Measurements from ENCODE around the gene NFATC1.
A peak's percentile ranks its signal among the peaks of the same experiment; 100 is the strongest.

The NFATC1 gene

GRCh38 chr18:79570266-79571201, 174.8 kb downstream of the NFATC1 start:
- POLR2A ChIA-PET: no interaction called here
- H3K4me3 ChIP-seq (ENCODE audit: low read depth, low read length): no peak overlapping the region

GRCh38 chr18:79571211-79572092, 175.7 kb downstream of the NFATC1 start:
- ChIA-PET CTCF (interaction anchor here (0.8 to 0.9 kb wide), 2 partner anchors 191 to 192 kb away, joined by 3 read pairs; no protein-coding TSS in a partner anchor), POLR2A (no interaction called here)
- H3K4me3 ChIP-seq (ENCODE audit: low read depth, low read length): no peak overlapping the region
- no peak for DNase-seq (ENCODE audit: low read depth, low spot score)
- TF ChIP-seq, protein P1, sequence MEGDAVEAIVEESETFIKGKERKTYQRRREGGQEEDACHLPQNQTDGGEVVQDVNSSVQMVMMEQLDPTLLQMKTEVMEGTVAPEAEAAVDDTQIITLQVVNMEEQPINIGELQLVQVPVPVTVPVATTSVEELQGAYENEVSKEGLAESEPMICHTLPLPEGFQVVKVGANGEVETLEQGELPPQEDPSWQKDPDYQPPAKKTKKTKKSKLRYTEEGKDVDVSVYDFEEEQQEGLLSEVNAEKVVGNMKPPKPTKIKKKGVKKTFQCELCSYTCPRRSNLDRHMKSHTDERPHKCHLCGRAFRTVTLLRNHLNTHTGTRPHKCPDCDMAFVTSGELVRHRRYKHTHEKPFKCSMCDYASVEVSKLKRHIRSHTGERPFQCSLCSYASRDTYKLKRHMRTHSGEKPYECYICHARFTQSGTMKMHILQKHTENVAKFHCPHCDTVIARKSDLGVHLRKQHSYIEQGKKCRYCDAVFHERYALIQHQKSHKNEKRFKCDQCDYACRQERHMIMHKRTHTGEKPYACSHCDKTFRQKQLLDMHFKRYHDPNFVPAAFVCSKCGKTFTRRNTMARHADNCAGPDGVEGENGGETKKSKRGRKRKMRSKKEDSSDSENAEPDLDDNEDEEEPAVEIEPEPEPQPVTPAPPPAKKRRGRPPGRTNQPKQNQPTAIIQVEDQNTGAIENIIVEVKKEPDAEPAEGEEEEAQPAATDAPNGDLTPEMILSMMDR (IDR thresholded peaks at IDR 0.05; ENCODE audit: insufficient read depth, low read length, missing control alignments): no peak

More at GRCh38 chr18:79570266-79571201, 174.8 kb downstream of the NFATC1 start:
- TF ChIP-seq, protein P1 (IDR thresholded peaks at IDR 0.05; ENCODE audit: insufficient read depth, low read length, missing control alignments): no peak
- CTCF ChIA-PET: interaction anchor here (0.8 kb wide), 1 partner anchor 190 kb away, joined by 3 read pairs; no protein-coding TSS in a partner anchor
- peak; percentile 7 for DNase-seq (ENCODE audit: low read depth, low spot score)

DNA sequence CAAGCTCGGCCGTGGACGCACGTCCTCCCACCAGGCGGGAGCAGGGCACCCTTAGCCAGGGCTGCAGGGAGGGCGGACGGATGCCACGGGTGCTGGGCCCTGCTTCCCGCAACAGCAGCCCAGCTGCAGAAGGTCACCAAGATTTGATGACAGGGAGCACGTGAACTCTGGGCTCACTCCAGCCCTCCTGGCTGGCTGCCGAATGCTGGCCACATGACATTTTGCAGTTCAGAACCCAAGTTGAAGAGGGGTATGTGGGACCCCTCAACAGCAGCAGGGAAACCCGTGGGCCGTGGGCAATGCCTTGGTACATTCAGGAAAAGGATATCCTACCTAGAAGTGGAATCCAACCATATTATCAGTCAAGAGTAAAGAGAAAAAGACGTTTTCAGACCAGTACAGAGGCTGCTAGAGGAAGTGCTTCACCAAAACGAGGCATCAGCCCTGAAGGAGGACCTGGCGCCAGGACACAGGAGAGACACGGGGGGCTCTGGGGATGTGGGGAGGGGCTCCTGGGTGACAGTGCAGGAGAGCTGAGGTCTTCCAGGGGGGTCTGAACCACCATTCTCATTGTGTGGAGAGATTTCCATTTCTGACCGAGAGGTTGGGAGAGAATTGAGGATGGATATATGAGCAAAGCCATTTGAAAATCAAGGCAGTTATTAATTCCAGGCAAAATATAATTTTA, 176.5 kb downstream of the NFATC1 start:
- no peak for DNase-seq (ENCODE audit: low read depth, low spot score)
- TF ChIP-seq, protein P1 (IDR thresholded peaks at IDR 0.05; ENCODE audit: insufficient read depth, low read length, missing control alignments): no peak
- ChIA-PET POLR2A (no interaction called here), CTCF (interaction anchor here (0.6 to 0.9 kb wide), 2 partner anchors 72 to 193 kb away, joined by 3 read pairs; no protein-coding TSS in a partner anchor)
- no peak overlapping the region for H3K4me3 ChIP-seq (ENCODE audit: low read depth, low read length)

DNA sequence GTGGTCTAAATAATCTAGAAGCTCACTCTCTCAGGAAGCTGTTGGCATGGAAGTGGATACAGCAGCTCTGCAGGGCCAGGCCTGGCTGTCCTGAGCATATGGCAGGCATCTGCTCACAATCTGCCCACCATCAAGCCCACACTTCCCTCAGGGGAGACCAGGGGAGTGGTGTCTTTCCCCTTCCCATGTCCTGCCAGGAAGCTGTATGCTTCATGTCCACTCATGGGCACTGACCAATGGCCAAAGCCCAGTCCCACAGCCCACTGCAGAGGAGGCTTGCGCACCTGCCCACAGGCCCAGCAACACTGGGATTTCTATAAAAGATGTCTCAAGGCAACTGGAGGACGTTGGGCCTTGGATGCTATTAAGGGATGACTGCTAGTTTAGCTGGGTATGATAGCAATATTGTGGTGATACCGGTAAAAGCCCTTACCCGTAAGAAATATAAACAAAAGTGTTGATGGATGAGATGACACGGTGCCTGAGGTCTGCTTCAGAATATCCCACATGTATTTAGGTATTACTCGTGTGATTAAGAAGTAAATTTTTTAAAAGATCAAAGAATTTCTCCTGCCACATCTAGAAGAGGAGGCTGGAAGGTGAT, 177.2 kb downstream of the NFATC1 start:
- H3K4me3 ChIP-seq (ENCODE audit: low read depth, low read length): no peak overlapping the region
- no peak for DNase-seq (ENCODE audit: low read depth, low spot score)
- ChIA-PET POLR2A (no interaction called here), CTCF (interaction anchor here (0.6 to 0.9 kb wide), 2 partner anchors 72 to 194 kb away, joined by 3 read pairs; no protein-coding TSS in a partner anchor)
- TF ChIP-seq, protein P1 (IDR thresholded peaks at IDR 0.05; ENCODE audit: insufficient read depth, low read length, missing control alignments): no peak

DNA sequence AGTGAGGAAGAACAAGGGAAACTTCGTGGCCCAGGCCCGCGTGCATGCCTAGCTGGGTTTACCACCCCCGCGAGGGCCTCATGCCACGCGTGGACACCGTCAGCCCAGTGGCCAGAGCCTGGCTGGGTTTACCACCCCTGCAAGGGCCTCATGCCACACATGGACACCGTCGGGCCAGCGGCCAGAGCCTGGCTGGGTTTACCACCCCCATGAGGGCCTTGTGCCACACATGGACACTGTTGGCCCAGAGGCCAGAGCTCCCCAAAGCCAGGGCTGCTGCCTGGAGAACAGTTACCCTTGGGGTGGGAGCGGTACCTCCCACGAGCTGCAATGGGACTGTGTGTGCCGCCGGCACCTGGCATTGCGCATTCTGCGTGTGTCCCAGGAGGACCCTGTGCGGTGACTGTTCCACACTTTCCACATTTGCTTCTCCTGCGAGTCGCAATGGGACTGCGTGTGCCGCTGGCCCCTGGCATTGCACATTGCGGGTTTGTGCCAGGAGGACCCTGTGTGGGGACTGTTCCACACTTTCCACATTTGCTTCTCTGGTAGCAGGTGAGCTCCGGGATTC, 178.3 kb downstream of the NFATC1 start:
- CTCF ChIA-PET: interaction anchor here (1.2 kb wide), 1 partner anchor 46 kb away, joined by 3 read pairs; no protein-coding TSS in a partner anchor
- TF ChIP-seq, protein P1 (IDR thresholded peaks at IDR 0.05; ENCODE audit: insufficient read depth, low read length, missing control alignments): no peak
- no peak overlapping the region for H3K4me3 ChIP-seq (ENCODE audit: low read depth, low read length)
- no peak for DNase-seq (ENCODE audit: low read depth, low spot score)
- POLR2A ChIA-PET: no interaction called here

Measured in AG04449 (cell line).